ENCODE data around the gene FGF13.

Gene FGF13

DNA sequence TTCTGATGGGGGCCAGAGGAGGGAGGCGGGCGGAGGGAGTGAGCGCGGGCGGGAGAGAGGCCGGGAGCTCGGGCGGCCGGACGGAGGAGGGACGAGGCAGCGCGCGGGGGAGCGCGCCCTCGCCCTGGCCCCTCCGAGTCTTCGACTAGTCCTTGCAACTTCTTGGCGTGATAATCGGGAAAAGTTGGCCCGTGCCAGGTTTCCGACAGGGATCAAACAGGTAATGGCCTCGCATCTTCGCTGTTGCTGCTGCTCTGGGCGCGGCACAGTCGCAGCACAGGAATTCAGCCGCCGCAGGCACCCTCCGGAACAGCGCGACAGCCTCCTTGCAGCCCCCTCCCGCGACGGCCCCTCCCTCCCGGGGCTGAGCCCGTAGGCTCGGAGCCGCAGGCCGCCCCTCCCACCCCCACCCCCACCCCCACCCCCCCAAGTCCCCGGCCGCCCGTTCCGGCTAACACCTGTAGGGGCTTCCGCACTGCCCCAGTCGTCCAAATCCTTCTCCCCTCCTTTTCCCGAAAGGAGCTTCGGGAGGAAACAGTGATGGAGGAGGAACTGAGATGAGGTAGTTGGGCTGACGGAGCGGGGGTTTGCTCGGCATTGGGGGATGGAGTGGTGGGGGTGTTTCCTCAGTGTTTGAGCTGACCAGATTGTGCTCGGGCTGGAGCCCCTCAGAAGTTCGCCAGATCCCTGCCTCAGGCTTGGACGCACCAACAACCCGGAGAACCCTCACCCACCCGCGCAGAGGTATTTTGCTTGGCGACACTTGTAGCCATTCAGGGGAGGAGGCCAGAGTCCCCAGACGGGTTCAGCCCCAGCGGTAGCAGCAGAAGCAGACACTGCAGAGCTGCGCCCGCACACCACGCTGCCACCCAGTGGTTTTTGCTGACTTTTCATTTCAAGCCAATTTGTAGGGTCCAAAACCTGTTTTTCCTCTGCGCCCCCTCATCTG, at the start of gene FGF13:
TSS of gene FGF13 (minus strand) at position 319 of the 949 bp plus-strand sequence. CDS start 714 bp downstream, outside the sequence.
- peak; percentile 21 for DNase-seq

DNA sequence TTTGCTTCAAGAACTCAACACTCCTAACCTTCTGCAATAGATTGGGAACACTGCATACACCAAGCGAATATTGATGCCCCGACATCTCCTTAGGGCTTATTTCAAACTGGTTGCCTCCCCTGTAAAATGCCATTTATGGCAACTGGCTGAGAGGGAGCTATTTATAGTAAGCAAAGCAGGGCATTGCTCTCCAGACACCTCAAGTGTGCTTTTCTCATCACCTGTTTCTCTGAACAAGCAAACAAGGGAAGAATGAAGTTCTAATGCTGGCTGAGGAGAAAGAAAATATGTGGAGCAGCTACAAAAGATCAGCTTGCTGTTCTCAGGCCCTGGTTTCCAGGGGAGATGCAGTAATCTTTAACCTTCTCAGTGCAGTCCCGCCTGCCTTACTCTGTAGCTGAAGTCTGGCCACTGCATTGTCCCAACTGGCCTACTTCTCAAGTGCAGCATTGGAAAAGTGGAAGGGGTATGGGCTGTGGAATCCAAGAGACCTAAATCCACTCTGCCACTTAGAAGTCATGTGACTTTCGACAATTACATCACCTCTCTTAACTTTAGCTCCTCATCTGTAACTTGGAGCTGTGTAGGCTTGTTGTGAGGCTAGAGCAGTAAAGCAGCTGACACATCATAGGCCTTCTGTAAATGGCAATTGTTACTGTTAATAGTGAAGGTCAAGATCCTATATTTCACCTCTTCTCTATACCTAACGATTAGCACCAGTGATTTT, 47.9 kb upstream of the FGF13 start:
- no peak for DNase-seq

GRCh38 chrX:138756234-138756633, 44.7 kb upstream of the FGF13 start:
- no peak for DNase-seq

DNA sequence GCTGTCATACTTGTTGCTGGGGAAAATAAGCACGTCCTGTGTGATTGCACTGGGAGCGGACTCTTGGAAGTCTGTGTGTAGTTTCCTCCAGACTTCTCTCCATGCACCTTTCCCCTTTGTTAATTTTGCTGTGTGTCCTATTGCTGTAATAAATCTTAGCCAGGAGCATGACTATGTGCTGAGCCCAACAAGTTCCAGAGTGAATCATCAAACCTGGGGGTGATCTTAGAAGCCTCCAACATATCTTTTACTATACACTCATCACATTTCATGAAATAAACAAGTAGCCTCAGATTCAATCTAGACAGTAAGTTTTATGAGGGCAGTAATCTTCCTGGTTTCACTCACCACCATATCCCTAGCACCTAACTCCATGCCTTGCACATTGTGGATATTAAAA, 43.3 kb upstream of the FGF13 start:
- no peak for DNase-seq

DNA sequence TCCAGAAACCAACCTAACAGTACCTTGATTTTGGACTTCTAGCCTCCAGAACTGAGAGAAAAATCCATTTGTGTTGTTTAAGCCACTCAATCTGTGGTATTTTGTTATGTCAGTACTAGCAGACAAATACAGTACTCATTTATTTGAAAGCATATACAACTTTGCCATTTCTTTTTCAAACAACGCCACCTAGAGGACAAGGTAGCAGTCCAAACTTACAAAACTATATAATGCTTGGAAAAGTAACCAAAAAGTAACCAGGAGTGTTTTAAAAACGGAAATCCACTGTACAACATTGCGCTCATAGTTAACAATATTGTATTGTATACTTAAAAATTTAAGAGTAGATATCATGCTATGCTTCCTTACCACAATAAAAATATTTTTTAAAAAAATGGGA, 37.0 kb upstream of the FGF13 start:
- DNase-seq = no peak

DNA sequence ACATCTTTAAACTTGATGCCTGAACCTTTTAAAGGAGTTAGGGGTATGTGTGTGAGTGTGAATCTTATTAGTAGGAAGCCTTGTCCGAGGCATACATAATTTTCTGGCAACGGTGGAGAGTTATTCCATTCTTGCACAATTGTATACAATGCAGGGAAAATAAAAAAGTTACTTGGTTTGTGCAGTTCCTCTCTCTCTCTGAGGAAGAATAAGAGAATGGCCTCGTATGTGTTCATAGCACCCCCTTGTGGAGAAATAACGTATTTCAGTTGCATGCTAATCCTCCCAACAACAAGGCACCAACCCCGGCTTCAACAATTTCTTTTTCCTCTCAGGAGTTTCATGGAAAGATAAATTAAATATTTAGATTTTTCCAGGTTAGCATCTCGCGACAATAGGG, 33.7 kb upstream of the FGF13 start:
- peak; percentile 36 for DNase-seq

GRCh38 chrX:138742217-138742616, 30.7 kb upstream of the FGF13 start:
- no peak for DNase-seq

DNA sequence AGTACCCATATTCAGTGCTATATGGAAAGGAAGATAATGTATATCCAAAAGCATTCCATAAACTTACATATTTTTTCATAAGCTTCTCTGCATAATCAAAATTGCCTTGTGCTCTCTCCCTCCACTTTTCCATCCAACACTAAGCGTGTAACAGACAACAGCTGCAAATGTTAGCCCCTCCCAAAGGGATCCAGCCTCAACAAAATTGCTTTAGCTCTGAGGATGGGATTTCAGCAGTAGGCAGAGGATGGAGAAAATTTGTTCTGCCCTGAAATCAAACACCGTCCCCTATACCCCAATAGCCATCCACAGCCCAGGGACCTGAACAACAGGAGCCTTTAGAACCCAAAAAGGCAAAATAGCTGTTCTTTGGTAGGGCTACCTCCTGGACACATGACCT, 28.8 kb upstream of the FGF13 start:
- DNase-seq = no peak

- DNase-seq = no peak
Observed at GRCh38 chrX:138723301-138723700, 11.8 kb upstream of the FGF13 start.

DNA sequence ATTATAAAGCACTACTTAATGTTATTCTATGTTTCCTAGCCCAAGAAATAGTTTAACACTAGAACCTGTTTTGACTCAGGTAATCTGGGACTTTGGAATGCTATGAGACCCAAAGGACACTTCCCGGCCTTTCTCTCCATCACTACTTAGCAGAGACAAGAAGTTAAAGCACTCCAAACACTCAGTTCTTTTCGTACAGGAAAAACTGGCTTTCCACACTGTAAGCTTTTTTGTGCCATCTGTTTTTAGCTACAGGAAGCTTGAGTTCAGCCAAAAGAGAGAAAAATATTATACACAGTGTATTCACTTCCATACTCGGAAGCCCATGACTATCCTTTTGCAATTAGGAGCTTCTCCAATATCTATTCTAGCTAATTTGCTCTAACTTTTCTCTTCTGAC, 7.9 kb upstream of the FGF13 start:
- DNase-seq = no peak

- DNase-seq = no peak
Observed at GRCh38 chrX:138718941-138719340, 7.4 kb upstream of the FGF13 start.

GRCh38 chrX:138710866-138711341, 613 bp downstream of the FGF13 start:
- DNase-seq = no peak

DNA sequence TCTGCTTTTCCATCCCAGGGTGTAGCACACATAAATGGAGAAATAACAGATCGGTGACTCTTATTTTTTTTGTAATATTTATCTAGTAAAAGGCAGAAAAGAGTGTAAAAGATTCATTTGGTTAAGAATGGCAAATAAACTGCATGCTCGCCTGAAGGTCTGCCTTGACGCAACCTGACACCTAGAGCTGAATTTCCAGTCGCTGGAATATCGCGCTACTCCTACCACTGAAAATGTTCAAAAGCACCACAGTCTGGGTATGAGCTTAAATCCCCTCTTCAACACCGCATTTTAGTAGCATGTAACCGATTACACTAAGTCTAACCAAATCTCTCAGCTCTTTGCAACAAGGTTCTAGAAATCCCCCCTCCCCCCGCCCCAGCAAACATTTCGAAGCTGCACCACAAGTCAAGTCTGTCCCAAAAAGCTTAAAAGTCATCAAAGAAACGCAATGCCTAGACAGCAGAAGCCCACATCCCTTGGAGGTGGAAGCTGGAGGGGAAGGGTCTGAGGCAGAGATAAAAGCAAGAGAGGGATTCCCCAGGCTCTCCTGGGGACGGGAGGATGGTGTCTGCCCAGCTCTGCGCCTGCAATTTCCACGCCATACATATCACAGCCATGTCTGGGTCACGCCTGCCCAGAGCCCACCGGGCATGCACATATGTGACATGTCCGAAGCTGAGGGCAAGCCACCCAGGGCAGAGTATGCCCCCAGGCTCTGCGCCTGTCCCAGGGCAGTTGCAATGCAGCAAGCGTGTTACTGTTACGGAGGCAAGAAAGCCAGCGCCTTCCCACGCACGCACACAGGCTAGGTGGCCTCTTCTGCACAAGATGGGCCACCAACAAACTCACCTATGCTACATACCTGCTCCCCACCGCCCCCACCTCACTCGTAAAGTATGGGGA, 1.4 kb downstream of the FGF13 start:
- no peak for DNase-seq

GRCh38 chrX:138708268-138708667, 3.2 kb downstream of the FGF13 start:
- DNase-seq = no peak

- DNase-seq = no peak
Observed at GRCh38 chrX:138704596-138704995, 6.9 kb downstream of the FGF13 start.

DNA sequence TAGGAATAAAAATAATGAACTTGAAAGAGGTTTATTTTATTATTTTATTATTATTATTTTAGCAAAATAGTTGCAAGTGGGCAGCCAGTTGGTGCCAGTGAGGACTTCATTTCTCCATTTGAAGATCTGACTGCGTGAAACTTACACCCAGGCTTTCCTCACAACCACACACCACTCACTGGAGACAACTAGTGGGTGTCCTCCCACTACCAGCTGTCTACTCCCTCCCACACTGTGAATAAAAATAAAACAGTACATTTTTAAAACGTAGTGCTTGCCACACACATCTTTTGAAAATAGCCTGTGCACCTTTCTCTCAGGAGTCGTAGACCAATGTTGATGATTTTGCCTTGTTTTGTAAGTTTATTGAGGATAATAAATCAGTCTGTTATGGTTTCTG, 7.4 kb downstream of the FGF13 start:
- DNase-seq = no peak

DNA sequence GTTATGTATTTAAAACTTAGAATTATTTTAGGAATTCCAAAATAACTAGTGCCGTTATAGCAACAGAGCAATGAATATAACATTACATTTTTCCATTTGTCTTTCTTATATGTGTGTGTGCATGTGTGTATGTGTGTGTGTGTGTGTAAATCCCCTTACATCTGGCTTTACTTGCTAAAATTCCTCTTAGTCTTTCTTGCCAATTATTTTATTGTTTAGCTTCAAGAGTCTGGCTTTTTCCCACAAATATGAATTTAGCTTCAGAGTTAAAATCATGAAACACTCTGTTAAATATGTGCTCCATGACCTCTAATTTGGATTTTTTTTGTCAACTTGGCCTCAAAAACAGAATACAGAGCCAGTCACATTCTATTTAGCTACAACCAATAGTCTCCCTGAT, 18.9 kb downstream of the FGF13 start:
- no peak for DNase-seq

DNA sequence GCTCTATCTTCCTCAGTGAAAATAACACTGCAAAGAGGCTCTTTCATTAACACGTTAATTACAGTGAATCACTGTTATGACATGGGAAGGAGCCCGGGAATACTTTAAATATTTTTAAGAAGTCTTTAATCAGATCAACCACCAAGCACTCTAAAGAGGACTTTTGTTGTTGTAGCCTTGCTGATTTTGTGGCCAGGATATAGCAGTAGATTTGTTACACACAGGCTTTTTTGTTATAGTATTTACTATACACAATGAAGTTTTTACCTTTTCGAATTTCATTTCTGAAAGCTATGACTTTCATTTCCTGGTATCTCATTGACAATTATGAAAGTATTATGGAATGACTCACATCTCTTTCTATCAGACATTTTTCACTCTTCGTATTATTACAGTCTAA, 20.3 kb downstream of the FGF13 start:
- no peak for DNase-seq

GRCh38 chrX:138690591-138690990, 20.9 kb downstream of the FGF13 start:
- no peak for DNase-seq

- no peak for DNase-seq
Observed at GRCh38 chrX:138683600-138683999, 27.9 kb downstream of the FGF13 start.

DNA sequence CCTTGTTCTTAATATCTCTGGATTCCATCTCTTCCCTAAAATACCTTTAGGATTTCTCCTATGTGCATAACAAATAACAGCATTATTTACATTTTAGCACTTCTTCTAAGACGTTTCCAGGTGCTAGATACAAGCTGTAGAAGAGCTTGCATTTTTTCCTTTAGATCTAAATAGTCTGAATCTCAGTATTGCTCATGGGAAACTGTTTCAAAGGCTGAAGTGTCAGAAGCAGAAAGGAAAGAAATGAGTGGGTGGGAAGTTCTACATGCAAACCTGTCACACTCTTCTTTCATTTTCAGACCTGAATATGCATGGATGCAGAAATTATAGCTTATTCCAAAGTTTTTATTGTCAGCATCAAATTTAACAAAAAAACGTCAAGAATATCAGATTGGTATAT, 41.8 kb downstream of the FGF13 start:
- no peak for DNase-seq

- DNase-seq = no peak
Observed at GRCh38 chrX:138664466-138664865, 47.1 kb downstream of the FGF13 start.

DNA sequence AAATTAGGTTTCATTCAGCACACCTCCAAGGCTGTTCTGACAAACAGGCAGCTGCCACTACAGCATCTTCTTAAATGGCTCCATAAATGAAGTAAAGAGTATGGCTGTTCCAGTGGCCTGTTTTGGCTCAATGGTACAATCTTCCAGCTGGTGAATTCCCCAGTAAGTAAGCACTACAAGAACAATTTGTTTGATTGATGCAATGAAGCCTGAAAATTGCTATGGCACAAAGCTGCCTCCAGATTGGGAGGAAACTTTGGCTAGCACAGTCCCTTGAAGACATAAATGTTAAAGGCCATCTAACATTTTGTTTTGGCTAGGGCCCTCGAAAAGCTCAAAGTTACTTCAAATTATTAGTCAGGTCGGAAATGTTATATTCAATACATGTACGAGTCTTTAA, 47.5 kb downstream of the FGF13 start:
- DNase-seq = no peak
